NCI-H2171 treated with DMSO at 0.1 percent for 48 hours (cell line): ENCODE measurements around the gene PLCL1.

Experiments used
- DNase-seq: peaks from one replicate; lab custom pipeline; 2025; lab: John Stamatoyannopoulos, UW

PLCL1 gene

DNA sequence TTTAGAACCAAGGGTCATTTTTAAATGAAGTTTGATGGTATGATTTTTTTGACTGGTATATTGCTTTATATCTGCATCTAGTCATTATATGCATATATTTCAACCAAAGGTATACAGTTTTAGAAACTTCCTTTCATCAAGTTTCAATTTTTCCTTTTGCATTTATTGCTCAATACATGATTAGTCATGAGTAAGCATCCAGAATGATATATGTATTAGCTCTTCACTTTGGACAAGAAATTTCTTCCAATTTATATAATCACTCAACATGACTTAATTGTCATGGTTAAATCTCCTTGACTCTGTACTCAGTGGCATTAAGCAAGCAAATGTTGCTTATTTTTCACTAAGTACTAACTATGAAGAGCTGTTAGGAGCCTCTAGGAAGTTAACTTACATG is 123.6 kb downstream of the PLCL1 start:
- no peak for DNase-seq

DNA sequence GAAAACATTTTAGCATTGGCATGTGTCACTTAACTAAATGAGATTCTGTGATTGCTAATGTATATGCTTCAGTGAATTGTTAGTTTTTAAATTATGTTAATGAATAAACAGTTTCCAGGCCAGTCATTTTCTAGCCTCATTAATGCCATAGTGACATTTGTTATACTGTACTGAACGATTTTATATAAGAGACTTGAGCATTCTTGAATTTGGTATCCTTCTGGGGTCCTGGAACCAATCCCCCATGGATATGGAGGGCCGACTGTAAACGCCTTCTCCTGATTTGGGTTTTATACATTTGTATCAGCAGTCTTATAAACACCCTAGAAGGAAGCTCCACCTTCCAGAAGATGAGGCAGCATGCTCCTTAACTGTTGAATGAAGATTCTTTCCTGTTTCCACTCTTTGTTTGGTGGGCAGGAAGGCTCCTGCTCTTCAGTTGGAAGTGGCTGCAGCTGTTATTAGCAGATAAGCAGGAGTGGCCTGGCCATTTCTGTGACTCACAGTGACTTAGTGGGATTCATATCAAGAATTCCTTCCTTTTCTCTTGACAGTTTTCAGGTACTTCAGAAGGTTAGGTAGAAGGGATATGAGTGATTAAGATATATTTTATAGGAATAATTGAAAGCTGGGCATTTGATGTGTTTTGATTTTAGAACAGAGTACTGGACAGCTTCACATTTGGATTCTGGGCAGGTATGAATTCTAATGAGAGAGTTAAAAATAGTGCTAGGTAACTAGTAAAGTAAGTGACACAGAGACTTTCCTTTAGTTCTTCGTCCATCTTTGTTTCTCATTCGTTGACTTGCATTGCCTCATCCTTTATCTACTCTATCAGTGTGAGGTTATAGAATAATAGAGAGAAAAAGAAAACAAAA is 124.9 kb downstream of the PLCL1 start:
- no peak for DNase-seq

DNA sequence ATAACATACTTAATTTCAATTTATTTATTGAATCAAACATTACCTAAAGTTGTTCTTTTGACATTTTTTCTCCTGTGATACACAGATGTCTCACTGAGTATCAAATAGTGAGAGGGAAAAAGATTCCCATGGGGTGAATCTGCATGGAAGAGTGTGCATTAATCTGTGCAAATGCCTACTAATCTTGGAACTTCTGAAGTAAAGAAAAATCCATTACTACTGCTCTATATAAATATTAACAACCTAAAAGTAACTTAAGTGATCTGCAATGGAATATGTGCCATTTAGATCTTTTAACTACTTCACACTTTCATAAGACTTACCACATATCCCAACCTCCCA is 125.5 kb downstream of the PLCL1 start:
- no peak for DNase-seq

DNA sequence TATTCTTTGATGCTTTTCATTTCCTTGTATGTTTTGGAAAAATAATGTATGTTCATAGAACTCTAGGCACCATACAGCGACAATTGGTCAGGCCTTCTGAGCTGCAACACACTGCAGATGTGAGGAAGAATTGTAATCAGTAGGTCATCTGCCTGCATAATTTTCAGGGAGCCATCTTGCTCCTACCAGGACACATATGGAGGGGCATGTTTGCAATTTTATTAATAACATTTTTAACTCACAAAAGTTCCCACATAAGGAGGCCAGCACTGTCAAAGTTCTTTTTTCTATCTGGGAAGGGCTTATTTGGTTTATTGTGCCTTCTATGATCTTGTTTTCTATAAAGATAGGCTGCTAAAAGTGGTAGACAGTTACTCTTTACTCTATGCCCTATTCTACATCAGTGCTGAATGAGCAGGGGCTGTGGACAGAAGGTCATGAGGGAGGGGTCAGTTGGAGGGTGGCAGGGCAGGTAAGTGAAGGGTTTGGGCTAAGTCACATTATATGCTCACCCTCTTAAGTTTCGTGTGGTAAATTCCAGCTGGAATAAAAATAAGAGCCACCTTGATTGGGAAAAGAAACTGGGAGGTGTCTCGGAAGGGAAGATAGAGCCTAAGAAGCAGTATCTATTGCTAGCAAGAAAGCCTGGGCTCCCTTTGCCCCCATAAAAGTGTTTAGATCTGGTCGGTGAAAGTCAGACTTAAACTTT is 126.3 kb downstream of the PLCL1 start:
- DNase-seq: no peak

DNA sequence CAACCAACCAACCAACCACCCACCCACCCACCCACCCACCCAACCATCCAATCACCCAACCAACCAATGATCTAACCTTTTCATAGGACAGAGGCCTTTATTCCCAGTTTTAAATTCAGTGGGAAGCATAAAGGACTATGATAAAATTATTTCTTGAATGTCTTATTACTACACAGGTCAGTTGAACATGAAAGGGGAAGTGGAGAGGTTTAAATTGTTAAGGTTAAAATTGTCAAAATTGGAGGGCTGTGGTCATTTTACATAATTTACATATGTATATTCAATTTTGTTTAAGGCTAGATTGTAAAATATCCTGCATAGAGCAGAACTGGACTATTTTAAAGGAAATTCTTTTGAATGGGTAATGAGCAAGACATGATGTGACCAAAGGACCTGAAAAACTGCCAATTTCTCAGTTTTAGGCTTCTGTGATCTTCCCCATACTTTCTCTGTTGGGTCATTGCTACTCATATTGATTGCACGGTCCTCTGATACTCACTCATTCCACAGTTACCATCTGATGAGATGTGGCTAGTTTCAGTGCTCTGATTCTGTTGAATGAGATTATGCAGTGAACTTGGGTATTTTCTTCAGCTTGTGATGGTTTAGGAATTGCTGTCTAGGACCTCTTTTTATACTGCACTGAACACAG is 127.4 kb downstream of the PLCL1 start:
- DNase-seq: no peak

DNA sequence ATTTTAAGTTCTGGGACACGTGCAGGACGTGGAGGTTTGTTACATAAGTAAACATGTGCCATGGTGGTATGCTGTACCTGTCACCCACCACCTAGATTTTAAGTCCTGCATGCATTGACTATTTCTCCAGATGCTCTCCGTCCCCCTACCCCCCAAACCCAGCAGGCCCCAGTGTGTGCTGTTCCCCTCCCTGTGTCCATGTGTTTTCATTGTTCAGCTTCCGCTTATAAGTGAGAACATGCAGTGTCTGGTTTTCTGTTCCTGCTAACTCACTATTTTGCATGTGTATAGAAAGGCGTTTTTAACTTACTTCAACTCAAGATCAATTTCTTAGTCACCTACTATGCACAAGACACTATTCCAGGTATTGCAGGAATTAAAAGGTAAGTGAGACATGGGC is 128.0 kb downstream of the PLCL1 start:
- DNase-seq: no peak

DNA sequence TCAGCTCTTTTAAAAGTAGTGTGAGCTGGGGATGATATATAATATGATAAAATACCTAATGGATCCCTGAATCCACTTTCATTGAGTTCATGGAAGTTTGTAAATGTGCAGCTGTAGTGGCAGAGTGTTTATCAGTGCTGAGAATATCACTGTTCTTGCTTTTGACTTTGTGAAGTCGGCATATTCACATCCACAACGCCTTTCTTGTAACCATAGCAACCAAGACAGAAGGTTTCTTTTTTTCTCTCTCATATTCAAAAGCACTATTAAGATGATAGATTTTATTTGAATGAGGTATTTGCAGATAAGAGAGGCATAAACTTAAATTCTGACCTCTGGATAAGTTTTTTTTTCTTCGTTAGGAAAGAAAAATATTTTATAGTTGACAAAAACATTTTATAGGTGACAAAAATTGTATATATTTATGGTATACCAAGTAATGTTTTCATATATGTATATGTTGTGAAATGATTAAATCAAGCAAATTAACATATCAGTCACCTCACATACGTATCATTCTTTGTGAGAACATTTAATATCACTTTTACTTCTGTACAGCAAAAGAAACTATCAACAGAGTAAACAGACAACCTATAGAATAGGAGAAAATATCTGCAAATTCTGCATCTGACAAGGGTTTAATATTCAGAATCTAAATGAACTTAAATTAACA is 130.0 kb downstream of the PLCL1 start:
- DNase-seq: no peak

DNA sequence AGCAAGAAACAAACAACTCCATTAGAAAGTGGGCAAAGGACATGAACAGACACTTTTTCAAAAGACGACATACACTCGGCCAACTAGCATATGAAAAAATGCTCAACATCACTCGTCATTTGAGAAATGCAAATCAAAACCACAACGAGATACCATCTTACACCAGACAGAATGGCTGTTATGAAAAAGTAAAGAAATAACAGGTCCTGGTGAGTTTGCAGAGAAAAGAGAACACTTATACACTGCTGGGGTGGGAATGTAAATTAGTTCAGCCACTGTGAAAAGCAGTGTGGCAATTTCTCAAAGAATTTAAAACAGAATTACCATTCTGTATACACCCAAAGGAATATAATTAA is 130.5 kb downstream of the PLCL1 start:
- DNase-seq: no peak

DNA sequence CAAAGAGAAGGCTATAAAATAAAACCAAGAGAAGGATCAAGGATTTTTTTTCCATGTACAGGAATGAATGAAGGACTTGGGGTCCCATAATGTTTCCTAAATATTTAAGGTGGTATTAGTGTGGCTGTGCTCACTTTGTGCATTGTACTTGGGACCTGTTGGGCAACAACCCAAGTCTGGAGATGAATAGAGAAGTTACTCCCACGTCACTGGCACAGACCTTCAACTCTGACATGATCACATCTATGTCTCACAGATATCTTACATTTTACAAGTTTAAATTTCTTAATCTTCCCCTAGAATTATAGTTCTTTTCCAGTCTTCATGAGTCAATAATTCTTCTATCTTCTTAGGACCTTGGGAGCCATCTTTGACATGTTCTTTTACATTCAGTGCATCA is 133.4 kb downstream of the PLCL1 start:
- DNase-seq: no peak

DNA sequence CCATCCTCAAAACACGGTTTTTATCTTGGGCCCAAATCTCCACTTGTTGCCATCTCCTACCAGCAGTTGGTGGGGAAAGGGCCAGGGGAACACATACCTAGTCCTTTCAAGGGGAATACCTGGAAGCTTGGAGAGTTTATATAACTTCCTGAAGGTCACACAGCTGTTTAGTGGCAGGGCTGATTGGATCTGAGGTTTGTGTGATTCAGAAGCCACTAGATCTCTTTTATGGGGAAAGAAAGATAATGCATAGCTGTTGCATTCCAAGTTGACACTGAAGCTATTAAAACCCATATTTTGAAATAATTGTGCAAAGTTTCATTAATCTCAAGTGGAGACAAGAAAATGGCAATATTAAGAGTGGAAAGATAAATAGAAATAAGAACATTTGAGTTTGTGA is 134.2 kb downstream of the PLCL1 start:
- no peak for DNase-seq

DNA sequence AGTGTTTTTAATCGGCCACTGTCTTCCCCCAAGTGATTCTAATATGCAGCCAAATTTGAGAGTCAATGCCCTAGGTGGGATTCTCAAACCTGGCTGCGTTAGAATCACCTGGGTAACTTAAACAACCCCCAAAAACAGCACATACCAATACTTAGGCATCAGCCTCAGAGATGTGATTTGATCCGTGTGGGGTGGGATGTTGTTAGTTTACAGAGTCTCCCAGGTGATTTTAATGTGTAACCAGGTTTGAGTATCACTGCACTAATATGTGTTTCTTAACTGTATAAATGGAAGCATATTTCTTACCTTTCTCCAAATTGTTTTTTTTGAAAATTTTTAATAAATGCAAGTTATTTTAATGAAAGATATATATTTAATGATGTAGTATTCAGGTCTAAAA is 135.4 kb downstream of the PLCL1 start:
- no peak for DNase-seq

DNA sequence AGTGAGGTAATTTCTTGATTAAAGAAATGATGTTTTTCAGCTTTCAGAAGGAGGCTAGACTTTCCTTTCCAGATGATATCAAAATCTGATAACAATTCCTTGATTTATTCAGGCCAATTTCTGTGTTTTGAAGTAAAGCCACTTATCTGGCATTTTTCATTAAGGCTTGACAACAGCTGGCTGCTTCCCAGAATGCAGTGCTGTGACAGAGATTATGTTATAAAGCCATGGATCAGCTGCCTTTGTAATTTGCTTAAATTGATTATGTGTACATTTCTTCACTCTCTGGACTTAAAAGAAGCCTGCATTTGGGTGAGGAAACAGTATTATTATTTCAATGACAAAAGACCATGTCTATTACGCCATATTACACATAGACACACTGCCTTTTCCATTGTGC is 136.0 kb downstream of the PLCL1 start:
- no peak for DNase-seq

DNA sequence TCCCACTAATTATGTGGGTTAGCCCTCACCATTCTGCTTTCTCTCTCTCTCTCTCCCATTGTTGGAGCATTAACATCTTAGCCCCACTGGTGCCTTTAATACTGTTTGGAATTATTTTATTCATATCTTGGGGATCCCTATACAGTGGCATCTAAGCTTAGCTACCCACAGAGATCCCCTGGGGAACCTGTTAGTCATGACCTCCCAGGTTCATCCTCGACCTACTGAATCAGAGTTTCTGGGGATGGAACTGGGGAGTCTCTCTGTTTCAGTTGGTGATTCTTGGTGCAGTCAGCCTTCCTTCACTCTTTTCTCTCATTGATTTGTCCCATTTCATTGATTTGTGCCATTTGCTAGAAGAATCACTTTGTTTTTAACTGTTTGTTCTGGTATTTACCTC is 137.3 kb downstream of the PLCL1 start:
- DNase-seq: no peak

DNA sequence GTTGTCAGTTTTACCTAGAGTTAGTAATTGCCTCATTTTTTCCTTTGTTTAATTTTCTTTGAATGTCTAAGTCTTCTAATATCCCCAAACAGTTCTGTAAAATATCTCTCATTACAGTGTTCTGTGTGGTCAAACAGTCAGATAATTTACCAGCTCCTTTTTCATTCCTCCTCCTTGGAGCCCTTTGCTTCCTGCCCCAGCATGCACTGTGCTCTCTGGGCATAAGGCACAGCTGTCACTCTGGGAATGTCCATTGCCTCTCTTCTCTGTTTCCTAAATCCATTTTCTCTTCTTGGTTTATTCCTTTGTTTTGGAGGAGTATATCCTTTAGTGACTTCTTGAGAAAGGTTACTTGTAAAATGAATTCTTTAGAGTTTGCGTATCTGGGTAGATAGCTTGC is 139.3 kb downstream of the PLCL1 start:
- no peak for DNase-seq

DNA sequence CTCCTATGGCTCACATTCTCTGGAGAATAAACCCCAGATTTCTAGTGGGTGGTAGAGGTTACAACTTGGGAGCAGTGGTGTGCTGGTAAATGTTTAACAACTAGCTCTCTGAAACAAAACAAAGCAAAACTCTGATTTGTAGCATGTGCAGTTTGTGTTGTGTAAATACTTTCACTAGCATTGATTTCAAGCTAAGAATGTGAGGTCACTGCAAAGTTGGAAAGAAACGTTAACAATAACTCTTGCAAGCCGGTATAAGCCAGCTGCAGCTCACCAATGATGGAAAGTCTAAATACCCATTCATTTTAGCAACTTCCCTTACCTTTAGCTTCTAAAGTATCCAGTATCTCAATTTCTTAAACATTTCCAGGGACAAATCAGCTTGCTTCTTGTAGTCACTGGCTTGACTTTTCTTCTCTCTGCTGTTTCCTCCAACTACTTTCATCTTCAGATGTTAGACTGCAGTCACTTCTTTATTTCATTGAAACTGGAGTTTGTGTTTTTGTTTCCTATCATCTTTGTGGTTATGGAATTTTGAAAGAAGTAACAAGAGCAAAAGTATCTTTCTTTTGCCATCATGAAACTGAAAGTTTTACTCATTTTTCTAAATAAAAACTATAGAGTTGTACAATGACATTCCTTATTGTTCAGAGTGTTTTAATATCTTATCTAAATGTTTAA is 140.2 kb downstream of the PLCL1 start:
- no peak for DNase-seq

DNA sequence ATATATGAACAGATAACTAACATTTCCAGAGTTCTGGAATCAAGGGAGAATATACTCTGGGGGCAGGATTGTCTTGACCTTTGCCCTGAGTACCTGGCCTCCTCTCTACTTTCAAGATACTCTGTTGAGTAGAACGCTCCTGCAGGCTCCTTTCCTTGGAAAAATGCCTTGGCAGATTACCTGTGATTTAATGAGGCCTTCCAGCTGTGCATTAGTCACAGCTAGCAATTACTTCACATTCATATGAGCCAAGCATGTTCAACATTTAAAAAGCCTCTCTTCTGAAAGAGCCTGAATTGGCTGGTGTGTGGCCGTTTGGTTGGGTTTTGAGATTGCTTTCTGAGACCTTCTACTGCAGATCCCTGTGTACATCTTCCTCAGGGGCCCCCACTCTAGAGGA is 142.2 kb downstream of the PLCL1 start:
- no peak for DNase-seq

DNA sequence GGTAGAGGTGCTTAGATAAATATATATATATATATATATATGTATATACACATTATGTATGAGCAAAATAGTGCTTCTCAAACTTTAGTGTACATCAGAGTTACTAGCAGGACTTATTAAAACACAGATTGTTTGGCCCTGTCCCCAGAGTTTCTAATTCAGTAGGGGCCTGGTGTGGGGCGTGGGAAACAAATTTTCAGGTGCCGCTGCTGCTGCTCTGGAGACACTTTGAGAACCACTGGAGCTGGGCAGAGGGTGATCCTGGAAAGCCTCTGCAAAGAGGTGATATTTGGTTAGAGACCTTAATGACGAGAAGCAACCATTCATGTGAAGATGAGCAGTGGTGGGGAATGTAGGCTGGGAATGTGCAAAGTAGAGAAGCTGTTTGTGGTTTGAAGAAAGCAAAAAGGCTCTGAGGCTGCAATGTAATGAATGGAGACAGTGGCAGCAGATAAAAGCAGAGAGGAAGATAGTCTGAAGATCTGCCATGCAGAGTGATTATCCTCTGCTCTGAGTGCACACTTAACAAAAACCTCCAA is 142.9 kb downstream of the PLCL1 start:
- DNase-seq: no peak

DNA sequence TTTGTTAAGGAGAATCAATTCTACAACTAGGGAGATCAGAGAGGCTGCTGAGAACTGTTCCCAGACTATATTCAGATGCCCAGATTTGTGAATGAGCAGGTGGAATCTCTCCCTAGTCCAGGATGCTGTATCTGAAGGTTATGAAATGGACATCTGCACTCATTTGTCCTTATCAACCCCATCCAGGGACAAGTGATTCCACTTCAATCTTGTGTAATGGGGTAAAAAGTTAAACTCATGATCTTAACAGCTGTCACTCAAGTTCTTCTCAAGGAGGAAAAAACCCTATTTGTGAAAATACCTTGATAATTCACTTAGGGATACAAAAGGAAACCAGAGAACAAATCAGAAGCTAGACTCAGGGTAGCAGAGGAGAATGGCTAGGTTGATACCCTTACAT is 144.8 kb downstream of the PLCL1 start:
- no peak for DNase-seq

DNA sequence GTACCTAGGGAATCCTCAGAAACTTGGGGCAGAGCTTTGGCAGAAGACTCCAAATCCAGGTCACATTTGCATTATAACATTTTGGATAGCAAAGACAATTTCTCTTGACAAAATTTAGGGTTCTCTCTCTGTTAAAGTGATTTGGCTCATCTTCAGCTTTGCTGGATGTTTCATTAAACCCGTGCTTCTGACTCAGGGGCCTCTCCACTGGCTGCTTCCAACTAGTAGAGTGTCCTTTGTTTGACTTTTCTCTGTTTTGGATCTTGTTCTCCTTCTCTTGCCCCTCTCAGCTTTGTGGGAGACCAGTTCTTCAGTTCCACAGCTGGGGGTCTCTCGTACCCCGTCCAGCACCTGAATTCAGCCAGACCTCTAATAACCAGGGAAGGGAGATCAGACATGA is 145.6 kb downstream of the PLCL1 start:
- DNase-seq: no peak

DNA sequence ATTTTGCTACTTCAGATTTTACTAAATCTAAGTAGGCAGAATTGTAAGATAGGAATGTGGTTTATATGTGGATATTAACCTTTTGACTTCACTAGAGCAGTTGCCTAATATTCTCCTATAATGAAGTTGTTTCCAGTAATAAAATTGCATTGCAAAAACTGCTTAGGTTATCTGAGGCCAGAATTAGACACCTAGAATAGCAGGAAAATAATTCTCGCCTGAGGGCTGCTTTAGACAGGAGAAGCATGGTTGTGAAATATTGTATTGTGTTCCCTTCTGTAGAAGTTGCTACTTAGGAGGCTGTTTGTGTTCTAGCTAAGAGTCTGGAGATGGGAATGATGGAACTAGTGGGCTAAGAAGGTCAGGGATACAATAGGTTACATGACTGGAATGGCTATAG is 146.3 kb downstream of the PLCL1 start:
- no peak for DNase-seq

DNA sequence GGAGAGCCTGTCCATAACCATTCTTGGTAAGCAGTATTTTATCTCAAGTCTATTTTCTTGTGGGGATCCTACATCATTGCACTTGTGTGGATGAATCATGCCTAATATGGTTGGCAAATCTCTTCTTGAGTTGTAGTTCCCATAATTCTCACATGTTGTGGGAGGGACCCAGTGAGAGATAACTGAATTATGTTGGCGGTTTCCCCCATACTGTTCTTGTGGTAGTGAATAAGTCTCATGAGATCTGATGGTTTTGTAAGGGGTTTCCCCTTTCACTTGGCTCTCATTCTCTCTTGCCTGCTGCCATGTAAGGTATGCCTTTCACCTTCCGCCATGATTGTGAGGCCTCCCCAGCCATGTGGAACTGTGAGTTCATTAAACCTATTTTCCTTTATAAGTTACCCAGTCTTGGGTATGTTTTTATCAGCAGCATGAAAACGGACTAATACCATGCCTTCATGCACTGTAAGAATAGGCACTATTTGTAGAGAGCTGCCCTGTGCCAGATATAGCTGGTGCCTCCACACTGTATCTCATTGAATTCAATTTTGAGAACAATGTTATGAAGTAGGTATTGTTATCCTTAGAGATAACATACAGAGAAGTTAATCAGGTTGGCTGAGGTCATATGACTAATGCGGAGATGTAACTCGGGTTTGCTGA is 148.3 kb downstream of the PLCL1 start:
- DNase-seq: no peak
